CD8-positive, alpha-beta memory T cell (primary cell): Measurements from ENCODE around the gene NKX2-8. TPM values are rescaled to one million over a fixed set of nuclear protein-coding genes. Genes with fewer than 3 reads are reported as not detected.

Experiments used
- polyA plus RNA-seq: library from polyadenylated mRNA; unstranded; fragments of 300-500 nt; fragmentation: Illumina TruSeq; gene quantifications from one replicate; pipeline ENCODE4 v1.2.3, GENCODE V29; 2021
- total RNA-seq, 2 experiments: library from RNA; stranded (reverse); gene quantifications; one replicate each; pipeline ENCODE4 v1.2.3, GENCODE V29; 2021

Gene NKX2-8
- total and polyA plus RNA-seq, 3 experiments from 2014 or later: not detected

Other genes with a start within 250 kb of the NKX2-8 start
- not detected for gene NKX2-1, start 62.4 kb downstream of the NKX2-8 start, total RNA-seq
- gene NKX2-1, start 62.4 kb downstream of the NKX2-8 start, polyA plus RNA-seq: not detected
- not detected for gene PAX9, start 79.2 kb upstream of the NKX2-8 start, total RNA-seq
- not detected for gene PAX9, start 79.2 kb upstream of the NKX2-8 start, polyA plus RNA-seq